Liver (tissue), 9 donors: ENCODE data around the gene SH2D4B. TPM values are rescaled to one million over a fixed set of nuclear protein-coding genes. Genes with fewer than 3 reads are reported as not detected.

Source experiments
- DNase-seq: peaks from one replicate; pipeline ENCODE4 v3.0.0-alpha.2; 2017; ENCODE audit warnings: low spot score
- H3K27ac ChIP-seq, 2 donors: one replicate each; pipeline ENCODE4 v1.7.0; 2013; ENCODE audit warnings: inconsistent platforms in 2 of 2, low read length in 2 of 2, control low read depth in 1 of 2, low read depth in 1 of 2, mild to moderate bottlenecking in 1 of 2
- H3K27me3 ChIP-seq, 4 donors: one replicate each; pipeline versions ENCODE4 v1.6.1 to v1.7.0; 2013; ENCODE audit warnings: low read length in 3 of 4, inconsistent platforms in 1 of 4, mild to moderate bottlenecking in 1 of 4, moderate library complexity in 1 of 4; ENCODE audit not compliant: control insufficient read depth in 4 of 4, insufficient read depth in 4 of 4
- H3K36me3 ChIP-seq, 4 donors: one replicate each; pipeline versions ENCODE4 v1.6.1 to v1.7.0; 2013; ENCODE audit warnings: low read length in 3 of 4, mild to moderate bottlenecking in 3 of 4, low read depth in 1 of 4, moderate library complexity in 1 of 4; ENCODE audit not compliant: control insufficient read depth in 4 of 4, insufficient read depth in 3 of 4
- H3K4me1 ChIP-seq, 4 donors: one replicate each; pipeline versions ENCODE4 v1.6.1 to v1.7.0; 2013; ENCODE audit warnings: low read length in 3 of 4, mild to moderate bottlenecking in 3 of 4, moderate library complexity in 1 of 4; ENCODE audit not compliant: control insufficient read depth in 4 of 4, insufficient read depth in 4 of 4
- H3K4me3 ChIP-seq, 3 donors: one replicate each; pipeline versions ENCODE4 v1.6.1 to v1.7.0; 2013; ENCODE audit warnings: low read length in 3 of 3, control low read depth in 1 of 3, low read depth in 1 of 3, mild to moderate bottlenecking in 1 of 3
- H3K9ac ChIP-seq, 2 donors: one replicate each; pipeline ENCODE4 v1.7.0; 2013; ENCODE audit warnings: low read length in 2 of 2, mild to moderate bottlenecking in 2 of 2, moderate library complexity in 2 of 2, control low read depth in 1 of 2, low read depth in 1 of 2
- H3K9me3 ChIP-seq, 4 donors: one replicate each; pipeline versions ENCODE4 v1.6.1 to v1.7.0; 2013; ENCODE audit warnings: low read length in 3 of 4; ENCODE audit not compliant: control insufficient read depth in 4 of 4
- EGR1 ChIP-seq, 2 donors: IDR thresholded peaks; 2 replicates each; pipeline ENCODE4 v1.6.1; 2016 to 2018; ENCODE audit warnings: antibody characterized with exemption in 2 of 2, low read depth in 2 of 2
- FOXA1 ChIP-seq: IDR thresholded peaks from 2 replicates; pipeline ENCODE4 v1.6.1; 2016; ENCODE audit warnings: antibody characterized with exemption
- FOXA2 ChIP-seq: IDR thresholded peaks from 2 replicates; pipeline ENCODE4 v1.6.1; 2016; ENCODE audit warnings: antibody characterized with exemption
- GABPA ChIP-seq, 2 donors: IDR thresholded peaks in 1 of 2; conservative IDR thresholded peaks in 1 of 2; 2 replicates each; pipeline ENCODE4 v1.6.1; 2016; ENCODE audit warnings: antibody characterized with exemption in 2 of 2, mild to moderate bottlenecking in 1 of 2, moderate library complexity in 1 of 2
- HNF4A ChIP-seq, 2 donors: conservative IDR thresholded peaks; 2 replicates each; pipeline ENCODE4 v1.6.1; 2016; ENCODE audit warnings: antibody characterized with exemption in 2 of 2, mild to moderate bottlenecking in 2 of 2
- HNF4G ChIP-seq: IDR thresholded peaks from 2 replicates; pipeline ENCODE4 v1.6.1; 2016; ENCODE audit warnings: antibody characterized with exemption
- JUND ChIP-seq, 2 donors: IDR thresholded peaks; 2 replicates each; pipeline ENCODE4 v1.6.1; 2016; ENCODE audit warnings: antibody characterized with exemption in 2 of 2
- NR2F2 ChIP-seq: IDR thresholded peaks from 2 replicates; pipeline ENCODE4 v1.6.1; 2016; ENCODE audit warnings: antibody characterized with exemption
- RAD21 ChIP-seq, 2 donors: IDR thresholded peaks; 2 replicates each; pipeline ENCODE4 v1.6.1; 2016; ENCODE audit warnings: antibody characterized with exemption in 2 of 2, mild to moderate bottlenecking in 2 of 2
- RXRA ChIP-seq, 2 donors: IDR thresholded peaks; 2 replicates each; pipeline ENCODE4 v1.6.1; 2017 to 2018; ENCODE audit warnings: antibody characterized with exemption in 2 of 2, mild to moderate bottlenecking in 1 of 2
- SP1 ChIP-seq: IDR thresholded peaks from 2 replicates; pipeline ENCODE4 v1.6.1; 2018; ENCODE audit warnings: antibody characterized with exemption, mild to moderate bottlenecking
- TAF1 ChIP-seq: conservative IDR thresholded peaks from 2 replicates; pipeline ENCODE4 v1.6.1; 2016; ENCODE audit warnings: antibody characterized with exemption, mild to moderate bottlenecking
- YY1 ChIP-seq: IDR thresholded peaks from 2 replicates; pipeline ENCODE4 v1.6.1; 2016; ENCODE audit warnings: antibody characterized with exemption, mild to moderate bottlenecking
- WGBS: extraction: QIAGEN DNeasy Blood & Tissue Kit; methylation state at CpG from one replicate; pipeline ENCODE4 v1.1.7; 2013; 5-methylcytosine and 5-hydroxymethylcytosine counted together
- polyA plus RNA-seq, 2 donors: library from polyadenylated mRNA; stranded (reverse) in 1 of 2; unstranded in 1 of 2; fragments of 200-250 nt in 1 of 2; fragments of >200 nt in 1 of 2; fragmentation: Nextera tagmentation in 1 of 2; extraction: Ambion mirVana in 1 of 2; gene quantifications; one replicate each; pipeline versions ENCODE4 v1.2.1 to v1.2.3, GENCODE V29; 2013 to 2015
- total RNA-seq, 2 donors: library from RNA; depleted of rRNA; stranded (reverse); fragments of >200 nt; gene quantifications; one replicate each; pipeline ENCODE4 v1.2.3, GENCODE V29; 2014
- TF ChIP-seq, protein P1 (sequence below): fragments of 150-350 bp; IDR thresholded peaks from 2 replicates; pipeline ENCODE4 v1.5.1; 2017; ENCODE audit warnings: improper control_type of control experiment, low read depth, low read length; ENCODE audit not compliant: missing input control
- TF ChIP-seq, protein P2 (sequence below): IDR thresholded peaks from 2 replicates; pipeline ENCODE4 v1.6.1; 2016; ENCODE audit warnings: antibody characterized with exemption
- TF ChIP-seq, protein P3 (sequence below): IDR thresholded peaks from 2 replicates; pipeline ENCODE4 v1.6.1; 2016; ENCODE audit warnings: antibody characterized with exemption, mild to moderate bottlenecking
- TF ChIP-seq, protein P4 (sequence below): IDR thresholded peaks from 2 replicates; pipeline ENCODE4 v1.6.1; 2016; ENCODE audit warnings: antibody characterized with exemption
- TF ChIP-seq, protein P5 (sequence below): IDR thresholded peaks from 2 replicates; pipeline ENCODE4 v1.6.1; 2016; ENCODE audit warnings: antibody characterized with exemption
- donor health status: healthy.
- donor health status: healthy.
- donor health status: healthy.
- donor health status: healthy.
- donor health status: healthy.

Gene SH2D4B
- total and polyA plus RNA-seq, 4 donors = 0.19 TPM; not detected in 3

DNA sequence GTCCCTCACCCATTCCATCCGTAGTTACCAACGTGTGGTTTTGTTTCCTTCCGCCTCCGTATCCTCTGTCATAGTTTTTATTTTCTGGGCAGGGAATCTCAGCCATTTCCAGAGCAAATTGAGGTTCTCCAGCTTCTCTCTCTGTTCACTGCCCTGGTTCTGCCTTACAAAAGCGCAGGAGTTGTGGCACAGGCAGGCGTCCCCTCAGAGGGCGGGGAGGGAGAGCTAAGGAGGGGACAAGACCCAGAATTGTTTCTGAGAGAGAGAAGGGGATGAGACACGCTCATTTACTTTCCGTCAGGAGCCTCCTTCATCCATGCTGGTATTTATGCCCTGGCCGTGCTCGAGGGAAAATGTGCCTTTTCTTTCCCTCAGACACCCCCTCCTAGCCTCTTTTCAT lies 71.0 kb downstream of the SH2D4B start:
- H3K27ac ChIP-seq = no peak overlapping the region
- H3K9me3 ChIP-seq = no peaks in the 10 kb centered on the region
- no peaks in the 10 kb centered on the region for H3K4me1 ChIP-seq
- H3K4me3 ChIP-seq = no peak overlapping the region
- TF ChIP-seq JUND (IDR thresholded peaks at IDR 0.05) = no peak
- no peak for TF ChIP-seq RXRA (IDR thresholded peaks at IDR 0.05)
- no peak for TF ChIP-seq HNF4G
- no peak for TF ChIP-seq TAF1
- TF ChIP-seq, protein P1, sequence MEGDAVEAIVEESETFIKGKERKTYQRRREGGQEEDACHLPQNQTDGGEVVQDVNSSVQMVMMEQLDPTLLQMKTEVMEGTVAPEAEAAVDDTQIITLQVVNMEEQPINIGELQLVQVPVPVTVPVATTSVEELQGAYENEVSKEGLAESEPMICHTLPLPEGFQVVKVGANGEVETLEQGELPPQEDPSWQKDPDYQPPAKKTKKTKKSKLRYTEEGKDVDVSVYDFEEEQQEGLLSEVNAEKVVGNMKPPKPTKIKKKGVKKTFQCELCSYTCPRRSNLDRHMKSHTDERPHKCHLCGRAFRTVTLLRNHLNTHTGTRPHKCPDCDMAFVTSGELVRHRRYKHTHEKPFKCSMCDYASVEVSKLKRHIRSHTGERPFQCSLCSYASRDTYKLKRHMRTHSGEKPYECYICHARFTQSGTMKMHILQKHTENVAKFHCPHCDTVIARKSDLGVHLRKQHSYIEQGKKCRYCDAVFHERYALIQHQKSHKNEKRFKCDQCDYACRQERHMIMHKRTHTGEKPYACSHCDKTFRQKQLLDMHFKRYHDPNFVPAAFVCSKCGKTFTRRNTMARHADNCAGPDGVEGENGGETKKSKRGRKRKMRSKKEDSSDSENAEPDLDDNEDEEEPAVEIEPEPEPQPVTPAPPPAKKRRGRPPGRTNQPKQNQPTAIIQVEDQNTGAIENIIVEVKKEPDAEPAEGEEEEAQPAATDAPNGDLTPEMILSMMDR = no peak
- TF ChIP-seq HNF4A (conservative IDR thresholded peaks at IDR 0.05) = no peak
- TF ChIP-seq, protein P2, sequence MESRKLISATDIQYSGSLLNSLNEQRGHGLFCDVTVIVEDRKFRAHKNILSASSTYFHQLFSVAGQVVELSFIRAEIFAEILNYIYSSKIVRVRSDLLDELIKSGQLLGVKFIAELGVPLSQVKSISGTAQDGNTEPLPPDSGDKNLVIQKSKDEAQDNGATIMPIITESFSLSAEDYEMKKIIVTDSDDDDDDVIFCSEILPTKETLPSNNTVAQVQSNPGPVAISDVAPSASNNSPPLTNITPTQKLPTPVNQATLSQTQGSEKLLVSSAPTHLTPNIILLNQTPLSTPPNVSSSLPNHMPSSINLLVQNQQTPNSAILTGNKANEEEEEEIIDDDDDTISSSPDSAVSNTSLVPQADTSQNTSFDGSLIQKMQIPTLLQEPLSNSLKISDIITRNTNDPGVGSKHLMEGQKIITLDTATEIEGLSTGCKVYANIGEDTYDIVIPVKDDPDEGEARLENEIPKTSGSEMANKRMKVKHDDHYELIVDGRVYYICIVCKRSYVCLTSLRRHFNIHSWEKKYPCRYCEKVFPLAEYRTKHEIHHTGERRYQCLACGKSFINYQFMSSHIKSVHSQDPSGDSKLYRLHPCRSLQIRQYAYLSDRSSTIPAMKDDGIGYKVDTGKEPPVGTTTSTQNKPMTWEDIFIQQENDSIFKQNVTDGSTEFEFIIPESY = no peak
- TF ChIP-seq FOXA1 = no peak
- TF ChIP-seq FOXA2 = no peak
- TF ChIP-seq SP1 = no peak
- TF ChIP-seq RAD21 (IDR thresholded peaks at IDR 0.05) = no peak
- no peak for TF ChIP-seq NR2F2
- no peak for TF ChIP-seq YY1
- TF ChIP-seq, protein P3, sequence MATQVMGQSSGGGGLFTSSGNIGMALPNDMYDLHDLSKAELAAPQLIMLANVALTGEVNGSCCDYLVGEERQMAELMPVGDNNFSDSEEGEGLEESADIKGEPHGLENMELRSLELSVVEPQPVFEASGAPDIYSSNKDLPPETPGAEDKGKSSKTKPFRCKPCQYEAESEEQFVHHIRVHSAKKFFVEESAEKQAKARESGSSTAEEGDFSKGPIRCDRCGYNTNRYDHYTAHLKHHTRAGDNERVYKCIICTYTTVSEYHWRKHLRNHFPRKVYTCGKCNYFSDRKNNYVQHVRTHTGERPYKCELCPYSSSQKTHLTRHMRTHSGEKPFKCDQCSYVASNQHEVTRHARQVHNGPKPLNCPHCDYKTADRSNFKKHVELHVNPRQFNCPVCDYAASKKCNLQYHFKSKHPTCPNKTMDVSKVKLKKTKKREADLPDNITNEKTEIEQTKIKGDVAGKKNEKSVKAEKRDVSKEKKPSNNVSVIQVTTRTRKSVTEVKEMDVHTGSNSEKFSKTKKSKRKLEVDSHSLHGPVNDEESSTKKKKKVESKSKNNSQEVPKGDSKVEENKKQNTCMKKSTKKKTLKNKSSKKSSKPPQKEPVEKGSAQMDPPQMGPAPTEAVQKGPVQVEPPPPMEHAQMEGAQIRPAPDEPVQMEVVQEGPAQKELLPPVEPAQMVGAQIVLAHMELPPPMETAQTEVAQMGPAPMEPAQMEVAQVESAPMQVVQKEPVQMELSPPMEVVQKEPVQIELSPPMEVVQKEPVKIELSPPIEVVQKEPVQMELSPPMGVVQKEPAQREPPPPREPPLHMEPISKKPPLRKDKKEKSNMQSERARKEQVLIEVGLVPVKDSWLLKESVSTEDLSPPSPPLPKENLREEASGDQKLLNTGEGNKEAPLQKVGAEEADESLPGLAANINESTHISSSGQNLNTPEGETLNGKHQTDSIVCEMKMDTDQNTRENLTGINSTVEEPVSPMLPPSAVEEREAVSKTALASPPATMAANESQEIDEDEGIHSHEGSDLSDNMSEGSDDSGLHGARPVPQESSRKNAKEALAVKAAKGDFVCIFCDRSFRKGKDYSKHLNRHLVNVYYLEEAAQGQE = no peak
- TF ChIP-seq, protein P4, sequence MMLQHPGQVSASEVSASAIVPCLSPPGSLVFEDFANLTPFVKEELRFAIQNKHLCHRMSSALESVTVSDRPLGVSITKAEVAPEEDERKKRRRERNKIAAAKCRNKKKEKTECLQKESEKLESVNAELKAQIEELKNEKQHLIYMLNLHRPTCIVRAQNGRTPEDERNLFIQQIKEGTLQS = no peak
- TF ChIP-seq EGR1 (IDR thresholded peaks at IDR 0.05; ENCODE audit: low read depth in 2 of 2) = no peak
- TF ChIP-seq GABPA (IDR thresholded peaks at IDR 0.05 in 1 of 2, conservative IDR thresholded peaks at IDR 0.05 in 1 of 2) = no peak
- TF ChIP-seq, protein P5, sequence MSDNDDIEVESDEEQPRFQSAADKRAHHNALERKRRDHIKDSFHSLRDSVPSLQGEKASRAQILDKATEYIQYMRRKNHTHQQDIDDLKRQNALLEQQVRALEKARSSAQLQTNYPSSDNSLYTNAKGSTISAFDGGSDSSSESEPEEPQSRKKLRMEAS = no peak
- H3K9ac ChIP-seq = no peak overlapping the region
- no peak for DNase-seq
- no peaks in the 10 kb centered on the region for H3K27me3 ChIP-seq
- WGBS = 68% methylated on average over 11 of the region's 11 CpGs
- no peaks in the 10 kb centered on the region for H3K36me3 ChIP-seq
